ENCODE measurements around the gene MICU1.

DNA sequence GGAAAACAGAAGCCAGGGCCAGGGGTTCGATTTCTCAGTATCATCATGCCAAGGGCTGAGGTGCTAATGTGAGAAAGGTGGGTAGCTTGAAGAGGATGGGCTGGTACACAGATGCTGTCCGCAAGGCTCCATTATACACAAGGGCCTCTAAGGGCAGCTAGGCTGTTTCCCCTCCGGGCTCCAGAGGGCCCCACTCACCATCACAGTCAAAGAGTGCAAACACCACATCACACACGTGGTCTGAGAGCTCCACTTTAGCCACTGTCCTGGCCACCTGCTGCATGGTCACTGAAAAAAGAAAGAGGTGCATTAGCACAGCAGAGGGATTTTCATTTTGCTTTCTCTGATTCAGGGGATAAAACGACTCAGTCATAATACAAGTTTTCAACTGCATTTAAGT lies 250.3 kb downstream of the MICU1 start:
- TF ChIP-seq, protein P1, sequence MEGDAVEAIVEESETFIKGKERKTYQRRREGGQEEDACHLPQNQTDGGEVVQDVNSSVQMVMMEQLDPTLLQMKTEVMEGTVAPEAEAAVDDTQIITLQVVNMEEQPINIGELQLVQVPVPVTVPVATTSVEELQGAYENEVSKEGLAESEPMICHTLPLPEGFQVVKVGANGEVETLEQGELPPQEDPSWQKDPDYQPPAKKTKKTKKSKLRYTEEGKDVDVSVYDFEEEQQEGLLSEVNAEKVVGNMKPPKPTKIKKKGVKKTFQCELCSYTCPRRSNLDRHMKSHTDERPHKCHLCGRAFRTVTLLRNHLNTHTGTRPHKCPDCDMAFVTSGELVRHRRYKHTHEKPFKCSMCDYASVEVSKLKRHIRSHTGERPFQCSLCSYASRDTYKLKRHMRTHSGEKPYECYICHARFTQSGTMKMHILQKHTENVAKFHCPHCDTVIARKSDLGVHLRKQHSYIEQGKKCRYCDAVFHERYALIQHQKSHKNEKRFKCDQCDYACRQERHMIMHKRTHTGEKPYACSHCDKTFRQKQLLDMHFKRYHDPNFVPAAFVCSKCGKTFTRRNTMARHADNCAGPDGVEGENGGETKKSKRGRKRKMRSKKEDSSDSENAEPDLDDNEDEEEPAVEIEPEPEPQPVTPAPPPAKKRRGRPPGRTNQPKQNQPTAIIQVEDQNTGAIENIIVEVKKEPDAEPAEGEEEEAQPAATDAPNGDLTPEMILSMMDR (IDR thresholded peaks at IDR 0.05), result no peak
- no peak for TF ChIP-seq POLR2AphosphoS5 (IDR thresholded peaks at IDR 0.05)
- no peak for TF ChIP-seq POLR2A (IDR thresholded peaks at IDR 0.05)

Measured in transverse colon (tissue), 4 donors.